Non-pigmented ciliary epithelial cell (primary cell): ENCODE data around the gene APC2.

Source experiments
- DNase-seq: peaks from one replicate; pipeline ENCODE4 v3.0.0-alpha.2; 2010; ENCODE audit warnings: low read depth

Gene APC2

GRCh38 chr19:1447944-1448343 is 2.0 kb upstream of the APC2 start:
- no peak for DNase-seq

DNA sequence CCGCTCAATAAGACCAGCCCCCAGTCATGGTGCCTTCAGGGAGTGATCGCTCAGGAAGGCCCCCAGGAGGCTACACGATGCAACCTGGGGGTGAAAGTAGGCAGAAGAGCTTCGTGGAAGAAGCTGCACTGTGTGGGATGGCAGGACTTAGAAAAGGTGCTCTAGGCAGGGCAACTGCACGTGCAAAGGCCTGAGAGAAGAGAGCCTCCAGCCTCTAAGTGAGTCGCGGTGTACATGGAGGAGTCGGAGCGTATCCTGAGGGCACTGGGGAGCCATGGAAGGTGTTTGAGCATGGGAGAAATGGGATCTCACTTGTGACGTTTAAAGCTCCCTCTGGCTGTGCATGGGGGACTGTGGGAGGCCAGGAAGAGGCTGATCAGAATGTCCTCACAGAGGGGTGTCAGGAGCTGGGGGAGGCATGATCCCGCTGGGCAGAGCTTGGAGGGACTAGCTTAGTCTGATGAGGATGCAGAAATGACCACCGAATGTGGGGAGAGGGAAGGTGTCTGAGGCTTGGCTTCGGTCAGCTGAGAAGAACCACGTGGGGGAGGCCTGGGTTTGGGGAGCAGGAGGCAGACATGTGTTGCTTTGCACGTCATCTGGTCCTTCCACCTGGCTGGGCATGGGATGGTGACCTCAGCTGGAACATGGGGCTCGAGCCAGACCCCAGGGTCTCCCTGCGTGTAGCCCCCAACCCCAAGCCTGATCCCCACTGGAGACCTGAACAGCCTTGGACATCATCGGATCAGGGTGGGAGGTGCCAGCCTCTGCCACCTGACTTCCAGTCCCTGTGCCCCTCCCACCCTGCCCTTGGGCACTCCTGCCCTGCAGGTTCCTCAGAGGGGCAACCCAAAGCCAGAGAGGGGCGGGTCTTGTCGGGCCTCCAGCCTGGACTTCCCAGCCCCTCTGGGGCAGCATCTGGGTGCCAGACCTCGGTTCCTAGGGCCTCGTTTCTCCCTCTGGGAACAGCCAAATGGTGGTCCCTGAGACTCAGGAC is 1.1 kb downstream of the APC2 start:
- no peak for DNase-seq

DNA sequence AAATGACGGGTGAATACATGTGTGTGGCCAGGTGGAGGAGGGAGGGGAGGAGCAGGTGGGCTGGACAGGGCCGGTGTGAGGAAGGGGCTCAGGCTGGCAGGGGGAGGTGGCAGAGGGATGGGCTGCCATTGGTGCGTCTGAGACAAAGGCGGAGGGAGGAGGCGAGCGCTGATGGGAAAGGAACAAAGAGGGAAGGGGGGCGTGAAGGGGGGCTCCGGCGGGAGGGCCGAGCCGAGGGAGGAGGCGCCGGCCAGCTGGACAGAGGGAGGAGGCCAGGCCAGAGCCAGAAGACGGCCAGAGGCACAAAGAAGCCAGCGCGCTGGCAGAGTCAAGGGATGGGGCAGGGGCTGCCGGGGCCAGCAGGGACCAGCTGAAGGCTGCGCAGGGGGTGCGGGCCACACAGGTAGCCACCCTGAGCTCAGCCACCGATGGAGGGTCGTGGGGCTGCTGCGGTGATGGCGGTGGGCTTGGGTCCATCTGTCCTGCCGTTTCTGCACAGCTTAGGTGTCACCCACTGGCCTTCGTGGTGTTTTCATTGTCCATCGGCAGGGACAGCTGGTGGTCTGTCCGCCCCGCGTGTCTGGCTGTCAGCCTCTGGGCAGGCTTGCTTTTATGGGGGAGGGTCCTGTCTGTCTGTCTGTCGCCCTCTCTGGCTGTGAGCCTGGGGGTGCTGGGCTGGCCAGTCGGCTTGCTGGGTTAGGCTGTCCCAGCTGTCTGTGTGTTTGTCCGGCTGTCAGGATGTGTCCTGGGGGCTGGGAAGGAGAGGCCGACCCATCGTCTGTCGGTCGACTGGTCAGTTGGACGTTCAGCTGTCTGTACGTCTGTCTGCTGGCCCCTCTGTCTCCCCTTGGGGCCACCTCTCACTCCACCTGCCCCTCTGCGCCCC is 2.2 kb downstream of the APC2 start:
- DNase-seq, result no peak

DNA sequence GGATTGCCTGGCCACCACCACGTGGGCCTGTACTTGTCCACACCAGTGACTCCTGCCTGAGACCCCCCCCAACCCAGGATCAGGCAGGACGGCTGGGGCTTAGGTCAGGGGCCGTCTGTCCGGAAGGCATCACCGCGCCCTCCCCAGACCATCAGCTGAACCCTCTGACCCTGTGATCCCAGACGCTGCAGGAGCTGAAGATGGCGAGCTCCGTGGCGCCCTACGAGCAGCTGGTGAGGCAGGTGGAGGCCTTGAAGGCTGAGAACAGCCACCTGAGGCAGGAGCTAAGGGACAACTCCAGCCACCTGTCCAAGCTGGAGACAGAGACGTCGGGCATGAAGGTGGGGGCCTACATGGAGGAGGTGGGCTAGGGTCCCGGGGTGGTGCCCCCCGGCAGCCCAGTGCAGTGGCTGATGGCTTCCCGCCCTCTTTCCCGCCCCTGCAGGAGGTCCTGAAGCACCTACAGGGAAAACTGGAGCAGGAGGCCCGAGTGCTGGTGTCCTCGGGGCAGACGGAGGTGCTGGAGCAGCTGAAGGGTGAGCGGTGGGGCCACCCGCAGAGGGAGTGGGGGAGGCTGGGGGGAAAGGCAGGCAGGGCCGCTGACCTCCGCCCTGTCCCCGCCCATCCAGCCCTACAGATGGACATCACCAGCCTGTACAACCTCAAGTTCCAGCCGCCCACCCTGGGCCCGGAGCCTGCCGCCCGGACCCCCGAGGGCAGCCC is 3.0 kb downstream of the APC2 start:
- DNase-seq, result no peak

GRCh38 chr19:1453525-1454364 is 3.8 kb downstream of the APC2 start:
- DNase-seq, result no peak

GRCh38 chr19:1455002-1455335 is 5.0 kb downstream of the APC2 start:
- DNase-seq, result no peak

GRCh38 chr19:1455336-1456120 is 5.6 kb downstream of the APC2 start:
- DNase-seq, result no peak

GRCh38 chr19:1456121-1456900 is 6.4 kb downstream of the APC2 start:
- no peak for DNase-seq

- no peak for DNase-seq
Measured at GRCh38 chr19:1457031-1457739, 7.3 kb downstream of the APC2 start.

DNA sequence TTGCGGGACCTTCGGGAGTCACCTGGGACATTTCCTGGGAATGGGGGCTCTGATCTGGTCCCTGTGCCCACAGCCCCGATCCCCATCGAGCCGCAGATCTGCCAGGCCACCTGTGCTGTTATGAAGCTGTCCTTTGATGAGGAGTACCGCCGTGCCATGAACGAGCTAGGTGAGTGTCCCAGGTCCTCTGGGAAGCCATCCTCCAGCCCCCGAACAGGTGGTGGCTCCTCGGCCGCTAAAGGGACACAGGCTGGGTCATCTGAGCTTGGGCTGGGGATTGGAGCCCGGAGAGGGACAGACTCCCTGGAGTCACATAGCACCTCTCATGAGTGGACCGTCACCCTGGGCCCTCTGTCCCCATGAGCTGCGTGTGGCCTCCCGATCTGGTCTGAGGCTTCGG is 8.0 kb downstream of the APC2 start:
- DNase-seq, result no peak

GRCh38 chr19:1459479-1459878 is 9.6 kb downstream of the APC2 start:
- DNase-seq, result no peak

DNA sequence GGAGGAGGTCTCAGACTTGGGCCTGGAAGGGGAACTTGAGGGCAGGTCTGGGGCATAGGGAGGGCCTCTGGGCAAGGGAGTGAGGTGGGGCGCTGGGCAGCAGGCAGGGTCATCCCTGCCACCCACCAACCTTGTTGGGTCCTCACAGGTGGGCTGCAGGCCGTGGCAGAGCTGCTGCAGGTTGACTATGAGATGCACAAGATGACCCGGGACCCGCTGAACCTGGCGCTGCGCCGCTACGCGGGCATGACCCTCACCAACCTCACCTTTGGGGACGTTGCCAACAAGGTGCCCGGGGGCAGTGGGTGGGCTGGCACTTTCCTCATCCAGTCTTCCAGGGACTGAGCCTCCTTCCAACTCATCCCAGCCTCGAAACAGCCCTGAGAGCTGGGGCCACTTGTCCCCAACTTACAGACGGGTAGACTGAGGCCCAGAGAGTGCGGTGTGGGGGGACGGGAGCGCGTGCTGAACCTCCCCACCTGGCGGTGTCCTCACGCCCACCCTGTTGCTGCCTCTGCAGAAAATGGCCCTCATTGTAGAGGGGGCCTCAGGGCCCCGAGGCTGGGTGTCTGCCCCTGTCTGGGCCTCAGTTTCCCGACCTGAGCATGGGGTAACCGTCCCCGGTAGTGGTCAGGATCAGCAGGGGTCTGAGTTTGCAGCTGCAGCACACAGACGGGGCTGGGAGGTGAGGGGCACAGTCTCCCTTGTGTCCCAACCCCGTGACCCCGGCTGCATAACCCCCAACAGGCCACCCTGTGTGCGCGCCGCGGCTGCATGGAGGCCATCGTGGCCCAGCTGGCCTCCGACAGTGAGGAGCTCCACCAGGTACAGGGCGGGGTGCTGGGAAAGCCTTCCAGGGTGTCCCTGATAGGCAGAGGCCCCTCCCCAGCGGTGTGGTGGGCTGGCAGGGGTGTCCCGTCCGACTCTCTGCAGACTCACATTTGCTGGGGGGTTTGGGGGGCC is 10.4 kb downstream of the APC2 start:
- DNase-seq, result no peak

- no peak for DNase-seq
Measured at GRCh38 chr19:1461862-1462261, 11.9 kb downstream of the APC2 start.

GRCh38 chr19:1465191-1466016 is 15.5 kb downstream of the APC2 start:
- no peak for DNase-seq

DNA sequence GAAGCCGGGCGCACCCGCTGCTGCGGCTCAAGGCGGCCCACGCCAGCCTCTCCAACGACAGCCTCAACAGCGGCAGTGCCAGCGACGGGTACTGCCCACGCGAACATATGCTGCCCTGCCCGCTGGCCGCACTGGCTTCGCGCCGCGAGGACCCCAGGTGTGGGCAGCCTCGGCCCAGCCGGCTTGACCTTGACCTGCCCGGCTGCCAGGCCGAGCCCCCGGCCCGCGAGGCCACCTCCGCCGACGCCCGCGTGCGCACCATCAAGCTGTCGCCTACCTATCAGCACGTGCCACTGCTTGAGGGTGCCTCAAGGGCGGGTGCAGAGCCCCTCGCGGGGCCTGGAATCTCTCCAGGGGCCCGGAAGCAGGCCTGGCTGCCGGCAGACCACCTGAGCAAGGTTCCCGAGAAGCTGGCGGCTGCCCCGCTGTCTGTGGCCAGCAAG is 16.1 kb downstream of the APC2 start:
- DNase-seq, result no peak

DNA sequence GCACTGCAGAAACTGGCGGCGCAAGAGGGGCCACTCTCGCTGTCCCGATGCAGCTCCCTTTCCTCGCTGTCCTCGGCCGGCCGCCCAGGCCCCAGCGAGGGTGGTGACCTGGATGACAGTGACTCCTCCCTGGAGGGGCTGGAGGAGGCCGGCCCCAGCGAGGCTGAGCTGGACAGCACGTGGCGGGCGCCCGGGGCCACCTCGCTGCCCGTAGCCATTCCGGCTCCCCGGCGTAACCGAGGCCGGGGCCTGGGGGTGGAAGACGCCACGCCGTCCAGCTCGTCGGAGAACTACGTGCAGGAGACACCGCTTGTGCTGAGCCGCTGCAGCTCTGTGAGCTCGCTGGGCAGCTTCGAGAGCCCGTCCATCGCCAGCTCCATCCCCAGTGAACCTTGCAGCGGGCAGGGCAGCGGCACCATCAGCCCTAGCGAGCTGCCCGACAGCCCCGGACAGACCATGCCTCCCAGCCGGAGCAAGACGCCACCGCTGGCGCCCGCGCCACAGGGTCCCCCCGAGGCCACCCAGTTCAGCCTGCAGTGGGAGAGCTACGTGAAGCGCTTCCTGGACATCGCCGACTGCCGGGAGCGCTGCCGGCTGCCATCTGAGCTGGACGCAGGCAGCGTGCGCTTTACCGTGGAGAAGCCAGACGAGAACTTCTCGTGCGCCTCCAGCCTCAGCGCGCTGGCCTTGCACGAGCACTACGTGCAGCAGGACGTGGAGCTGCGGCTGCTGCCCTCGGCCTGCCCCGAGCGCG is 16.7 kb downstream of the APC2 start:
- no peak for DNase-seq

- DNase-seq, result no peak
Measured at GRCh38 chr19:1467215-1467489, 17.2 kb downstream of the APC2 start.
